Activated naive CD8-positive, alpha-beta T cell (primary cell): Measurements from ENCODE around the gene NEUROG1.

ENCODE experiments used
- H3K27ac Mint-ChIP-seq: one replicate; pipeline ENCODE4 v1.8.0; 2021; ENCODE audit warnings: mixed read lengths
- H3K27me3 Mint-ChIP-seq: one replicate; pipeline ENCODE4 v1.8.0; 2021; ENCODE audit warnings: mixed read lengths
- H3K36me3 Mint-ChIP-seq: one replicate; pipeline ENCODE4 v1.8.0; 2021; ENCODE audit warnings: mixed read lengths
- H3K4me1 Mint-ChIP-seq: one replicate; pipeline ENCODE4 v1.8.0; 2021; ENCODE audit warnings: low read depth, mixed read lengths
- H3K4me3 Mint-ChIP-seq: one replicate; pipeline ENCODE4 v1.8.0; 2021; ENCODE audit warnings: mild to moderate bottlenecking, mixed read lengths
- H3K9me3 Mint-ChIP-seq: one replicate; pipeline ENCODE4 v1.8.0; 2021; ENCODE audit warnings: low read depth, mixed read lengths

The NEUROG1 gene

GRCh38 chr5:135568246-135568645 lies 32.5 kb upstream of the NEUROG1 start:
- Mint-ChIP-seq H3K27me3 (peaks cover 4% of the 10 kb centered on the region), H3K36me3 (no peaks in the 10 kb centered on the region), H3K4me1 (no peaks in the 10 kb centered on the region), H3K27ac (no peak overlapping the region), H3K9me3 (no peaks in the 10 kb centered on the region), H3K4me3 (no peak overlapping the region)

- H3K36me3 Mint-ChIP-seq, result no peaks in the 10 kb centered on the region
- no peaks in the 10 kb centered on the region for H3K9me3 Mint-ChIP-seq
- no peak overlapping the region for H3K27ac Mint-ChIP-seq
- no peaks in the 10 kb centered on the region for H3K4me1 Mint-ChIP-seq
- no peak overlapping the region for H3K4me3 Mint-ChIP-seq
- peaks cover 4% of the 10 kb centered on the region for H3K27me3 Mint-ChIP-seq
Measured at GRCh38 chr5:135567661-135568060, 31.9 kb upstream of the NEUROG1 start.

- Mint-ChIP-seq H3K4me1 (no peaks in the 10 kb centered on the region), H3K27ac (no peak overlapping the region), H3K9me3 (no peaks in the 10 kb centered on the region), H3K4me3 (no peak overlapping the region), H3K27me3 (peaks cover 2% of the 10 kb centered on the region), H3K36me3 (no peaks in the 10 kb centered on the region)
Measured at GRCh38 chr5:135566422-135567400, 30.9 kb upstream of the NEUROG1 start.

GRCh38 chr5:135565725-135566421 lies 30.1 kb upstream of the NEUROG1 start:
- H3K4me1 Mint-ChIP-seq, result peaks cover 1% of the 10 kb centered on the region
- no peak overlapping the region for H3K27ac Mint-ChIP-seq
- H3K36me3 Mint-ChIP-seq, result no peaks in the 10 kb centered on the region
- no peaks in the 10 kb centered on the region for H3K9me3 Mint-ChIP-seq
- H3K27me3 Mint-ChIP-seq, result peaks cover 2% of the 10 kb centered on the region
- no peak overlapping the region for H3K4me3 Mint-ChIP-seq

- H3K4me1 Mint-ChIP-seq, result peaks cover 4% of the 10 kb centered on the region
- peaks cover 2% of the 10 kb centered on the region for H3K27me3 Mint-ChIP-seq
- H3K9me3 Mint-ChIP-seq, result no peaks in the 10 kb centered on the region
- H3K36me3 Mint-ChIP-seq, result no peaks in the 10 kb centered on the region
- H3K4me3 Mint-ChIP-seq, result no peak overlapping the region
- no peak overlapping the region for H3K27ac Mint-ChIP-seq
Measured at GRCh38 chr5:135565266-135565665, 29.5 kb upstream of the NEUROG1 start.

GRCh38 chr5:135564331-135564730 lies 28.6 kb upstream of the NEUROG1 start:
- H3K27me3 Mint-ChIP-seq, result peaks cover 2% of the 10 kb centered on the region
- no peaks in the 10 kb centered on the region for H3K9me3 Mint-ChIP-seq
- peaks cover 4% of the 10 kb centered on the region for H3K4me1 Mint-ChIP-seq
- no peak overlapping the region for H3K27ac Mint-ChIP-seq
- H3K36me3 Mint-ChIP-seq, result no peaks in the 10 kb centered on the region
- no peak overlapping the region for H3K4me3 Mint-ChIP-seq

GRCh38 chr5:135561266-135561665 lies 25.5 kb upstream of the NEUROG1 start:
- Mint-ChIP-seq H3K4me3 (no peak overlapping the region), H3K27me3 (peaks cover 9% of the 10 kb centered on the region), H3K27ac (no peak overlapping the region), H3K4me1 (peaks cover 4% of the 10 kb centered on the region), H3K36me3 (no peaks in the 10 kb centered on the region), H3K9me3 (no peaks in the 10 kb centered on the region)

- Mint-ChIP-seq H3K9me3 (no peaks in the 10 kb centered on the region), H3K4me1 (peaks cover 4% of the 10 kb centered on the region), H3K36me3 (no peaks in the 10 kb centered on the region)
Measured at GRCh38 chr5:135560858-135561257, 25.1 kb upstream of the NEUROG1 start.

GRCh38 chr5:135559354-135559753 lies 23.6 kb upstream of the NEUROG1 start:
- Mint-ChIP-seq H3K4me1 (peaks cover 4% of the 10 kb centered on the region), H3K9me3 (no peaks in the 10 kb centered on the region), H3K4me3 (no peak overlapping the region), H3K27me3 (peaks cover 15% of the 10 kb centered on the region), H3K36me3 (no peaks in the 10 kb centered on the region), H3K27ac (no peak overlapping the region)

More at GRCh38 chr5:135560858-135561257, 25.1 kb upstream of the NEUROG1 start:
- Mint-ChIP-seq H3K27me3 (peaks cover 12% of the 10 kb centered on the region), H3K27ac (no peak overlapping the region), H3K4me3 (no peak overlapping the region)

- Mint-ChIP-seq H3K27ac (no peak overlapping the region), H3K4me1 (peaks cover 4% of the 10 kb centered on the region), H3K27me3 (peaks cover 17% of the 10 kb centered on the region), H3K9me3 (no peaks in the 10 kb centered on the region), H3K36me3 (no peaks in the 10 kb centered on the region), H3K4me3 (no peak overlapping the region)
Measured at GRCh38 chr5:135557076-135557838, 21.5 kb upstream of the NEUROG1 start.

- Mint-ChIP-seq H3K9me3 (no peaks in the 10 kb centered on the region), H3K27ac (no peak overlapping the region), H3K4me3 (no peak overlapping the region), H3K4me1 (peaks cover 6% of the 10 kb centered on the region), H3K27me3 (peaks cover 22% of the 10 kb centered on the region), H3K36me3 (no peaks in the 10 kb centered on the region)
Measured at GRCh38 chr5:135556620-135557019, 20.9 kb upstream of the NEUROG1 start.

GRCh38 chr5:135555530-135555929 lies 19.8 kb upstream of the NEUROG1 start:
- peaks cover 2% of the 10 kb centered on the region for H3K4me1 Mint-ChIP-seq
- no peaks in the 10 kb centered on the region for H3K36me3 Mint-ChIP-seq
- H3K9me3 Mint-ChIP-seq, result no peaks in the 10 kb centered on the region
- H3K4me3 Mint-ChIP-seq, result no peak overlapping the region
- peaks cover 26% of the 10 kb centered on the region for H3K27me3 Mint-ChIP-seq
- H3K27ac Mint-ChIP-seq, result no peak overlapping the region

- H3K9me3 Mint-ChIP-seq, result no peaks in the 10 kb centered on the region
- no peaks in the 10 kb centered on the region for H3K36me3 Mint-ChIP-seq
- H3K27me3 Mint-ChIP-seq, result peaks cover 32% of the 10 kb centered on the region
- H3K4me1 Mint-ChIP-seq, result peaks cover 2% of the 10 kb centered on the region
- H3K4me3 Mint-ChIP-seq, result no peak overlapping the region
- no peak overlapping the region for H3K27ac Mint-ChIP-seq
Measured at GRCh38 chr5:135553688-135554462, 18.1 kb upstream of the NEUROG1 start.
